Measurements from ENCODE around the gene NFKBIB. TPM values are rescaled to one million over a fixed set of nuclear protein-coding genes. Genes with fewer than 3 reads are reported as not detected.

Gene NFKBIB
- polyA plus RNA-seq, 3 donors, result 6.7 to 29.4 (median 9.0) TPM

DNA sequence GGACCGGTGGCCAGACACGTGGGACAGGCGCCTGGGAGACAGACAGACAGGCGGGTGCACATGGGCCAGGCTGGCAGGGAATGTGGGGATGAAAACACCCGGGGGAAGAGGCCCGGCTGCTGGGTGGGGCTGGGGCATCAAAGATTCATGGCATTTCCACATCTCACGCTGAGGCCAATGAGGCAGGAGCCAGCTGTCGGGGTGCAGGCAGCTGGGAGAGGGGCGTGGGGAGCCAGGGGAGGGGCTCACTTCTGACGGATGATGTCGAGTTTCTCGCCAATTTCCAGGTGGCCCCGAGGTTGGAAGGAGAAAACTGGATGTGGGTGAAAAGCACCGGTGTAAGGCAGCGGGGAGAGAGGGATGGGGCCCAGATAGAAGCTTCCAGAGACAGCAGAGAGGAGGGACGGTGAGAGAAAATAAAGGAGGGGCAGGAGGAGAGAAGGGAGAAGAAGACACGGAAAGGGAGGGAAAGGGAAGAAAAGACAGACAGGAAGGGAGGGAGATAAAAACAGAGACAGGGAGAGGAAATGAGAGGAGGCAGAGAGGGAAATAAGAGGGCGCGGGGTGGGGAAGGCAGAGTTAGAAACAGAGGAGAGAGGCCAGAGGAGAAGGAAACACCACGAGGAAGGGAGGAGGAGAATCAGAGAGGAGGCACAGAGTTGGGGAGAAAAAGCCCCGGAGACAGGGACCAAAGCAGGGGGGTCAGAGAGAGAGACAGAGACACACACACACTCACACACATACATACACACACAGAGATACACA is 20.2 kb downstream of the NFKBIB start:
- 82% methylated on average over 15 of the region's 21 CpGs for WGBS (ENCODE audit: insufficient coverage)
- H3K27ac Mint-ChIP-seq, result no peak overlapping the region
- peaks cover 0 to 2% (median 0%) of the 10 kb centered on the region in 3 donors for H3K27me3 Mint-ChIP-seq (ENCODE audit: low read depth in 3 of 3)
- intact Hi-C loops (cut with micrococcal nuclease), result loop anchor here in 1 of 2 donors (10.0 kb wide), 2 partner anchors 185 to 515 kb away; partner anchors contain the start of gene FAM98C
- peaks cover 0 to 4% (median 0%) of the 10 kb centered on the region in 7 donors for H3K9me3 Mint-ChIP-seq
- H3K4me1 Mint-ChIP-seq, result no peaks in the 10 kb centered on the region
- TF ChIP-seq, protein P1, sequence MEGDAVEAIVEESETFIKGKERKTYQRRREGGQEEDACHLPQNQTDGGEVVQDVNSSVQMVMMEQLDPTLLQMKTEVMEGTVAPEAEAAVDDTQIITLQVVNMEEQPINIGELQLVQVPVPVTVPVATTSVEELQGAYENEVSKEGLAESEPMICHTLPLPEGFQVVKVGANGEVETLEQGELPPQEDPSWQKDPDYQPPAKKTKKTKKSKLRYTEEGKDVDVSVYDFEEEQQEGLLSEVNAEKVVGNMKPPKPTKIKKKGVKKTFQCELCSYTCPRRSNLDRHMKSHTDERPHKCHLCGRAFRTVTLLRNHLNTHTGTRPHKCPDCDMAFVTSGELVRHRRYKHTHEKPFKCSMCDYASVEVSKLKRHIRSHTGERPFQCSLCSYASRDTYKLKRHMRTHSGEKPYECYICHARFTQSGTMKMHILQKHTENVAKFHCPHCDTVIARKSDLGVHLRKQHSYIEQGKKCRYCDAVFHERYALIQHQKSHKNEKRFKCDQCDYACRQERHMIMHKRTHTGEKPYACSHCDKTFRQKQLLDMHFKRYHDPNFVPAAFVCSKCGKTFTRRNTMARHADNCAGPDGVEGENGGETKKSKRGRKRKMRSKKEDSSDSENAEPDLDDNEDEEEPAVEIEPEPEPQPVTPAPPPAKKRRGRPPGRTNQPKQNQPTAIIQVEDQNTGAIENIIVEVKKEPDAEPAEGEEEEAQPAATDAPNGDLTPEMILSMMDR (IDR thresholded peaks at IDR 0.05), result no peak
- no peak overlapping the region for H3K4me3 Mint-ChIP-seq
- DNase-seq, result no peak
- Histone ChIP-seq H3K4me2 (replicated peaks; ENCODE audit: extremely low read depth, low read length, poor library complexity, severe bottlenecking) (no peak overlapping the region), H3K4me3 (replicated peaks in 1 of 3; ENCODE audit: low read depth in 2 of 3, low read length in 3 of 3) (no peak overlapping the region), H3K27ac (ENCODE audit: low read depth in 1 of 2, low read length in 2 of 2) (no peak overlapping the region), H2AFZ (ENCODE audit: insufficient read depth, low read depth, low read length, poor library complexity, severe bottlenecking) (no peak overlapping the region), H3K79me2 (ENCODE audit: insufficient read depth, low read length) (no peaks in the 10 kb centered on the region), H3K9ac (ENCODE audit: insufficient read depth, low read length, poor library complexity, severe bottlenecking) (no peak overlapping the region), H3K9me3 (replicated peaks in 1 of 2; ENCODE audit: control insufficient read depth in 1 of 2, insufficient read depth in 1 of 2, low read length in 2 of 2) (no peaks in the 10 kb centered on the region), H3K36me3 (replicated peaks in 1 of 2; ENCODE audit: control insufficient read depth in 1 of 2, insufficient read depth in 2 of 2, low read length in 2 of 2) (peaks cover 18 to 28% of the 10 kb centered on the region in 2 donors), H3K4me1 (ENCODE audit: control insufficient read depth in 1 of 2, insufficient read depth in 2 of 2, low read length in 2 of 2) (no peaks in the 10 kb centered on the region), H3K27me3 (ENCODE audit: control insufficient read depth in 2 of 2, insufficient read depth in 2 of 2, low read length in 2 of 2) (no peaks in the 10 kb centered on the region), H4K20me1 (ENCODE audit: insufficient read depth, low read length) (no peaks in the 10 kb centered on the region)
- H3K36me3 Mint-ChIP-seq, result peaks cover 25 to 35% of the 10 kb centered on the region in 2 donors

GRCh38 chr19:38920602-38921419 is 21.0 kb downstream of the NFKBIB start:
- Mint-ChIP-seq H3K4me1 (no peaks in the 10 kb centered on the region), H3K4me3 (no peak overlapping the region), H3K36me3 (peaks cover 31 to 43% of the 10 kb centered on the region in 2 donors), H3K27ac (no peak overlapping the region), H3K9me3 (peaks cover 0 to 4% (median 0%) of the 10 kb centered on the region in 7 donors), H3K27me3 (ENCODE audit: low read depth in 3 of 3) (peaks cover 0 to 2% (median 0%) of the 10 kb centered on the region in 3 donors)
- no peaks in the 10 kb centered on the region for H3K27me3 ChIP-seq (ENCODE audit: control insufficient read depth in 2 of 2, insufficient read depth in 2 of 2, low read length in 2 of 2)
- DNase-seq, result no peak
- 82% methylated on average over 12 of the region's 14 CpGs for WGBS (ENCODE audit: insufficient coverage)
- H4K20me1 ChIP-seq (ENCODE audit: insufficient read depth, low read length), result no peaks in the 10 kb centered on the region
- H2AFZ ChIP-seq (ENCODE audit: insufficient read depth, low read depth, low read length, poor library complexity, severe bottlenecking), result no peak overlapping the region
- H3K9me3 ChIP-seq (replicated peaks in 1 of 2; ENCODE audit: control insufficient read depth in 1 of 2, insufficient read depth in 1 of 2, low read length in 2 of 2), result no peaks in the 10 kb centered on the region
- TF ChIP-seq, protein P1 (IDR thresholded peaks at IDR 0.05), result no peak
- intact Hi-C loops (cut with micrococcal nuclease), result loop anchor here in 1 of 2 donors (10.0 kb wide), 2 partner anchors 186 to 516 kb away; partner anchors contain the start of gene FAM98C
- no peak overlapping the region for H3K4me2 ChIP-seq (replicated peaks; ENCODE audit: extremely low read depth, low read length, poor library complexity, severe bottlenecking)
- peaks cover 22 to 34% of the 10 kb centered on the region in 2 donors for H3K36me3 ChIP-seq (replicated peaks in 1 of 2; ENCODE audit: control insufficient read depth in 1 of 2, insufficient read depth in 2 of 2, low read length in 2 of 2)
- H3K4me1 ChIP-seq (ENCODE audit: control insufficient read depth in 1 of 2, insufficient read depth in 2 of 2, low read length in 2 of 2), result no peaks in the 10 kb centered on the region
- no peak overlapping the region for H3K4me3 ChIP-seq (replicated peaks in 1 of 3; ENCODE audit: low read depth in 2 of 3, low read length in 3 of 3)
- H3K27ac ChIP-seq (ENCODE audit: low read depth in 1 of 2, low read length in 2 of 2), result no peak overlapping the region
- no peak overlapping the region for H3K9ac ChIP-seq (ENCODE audit: insufficient read depth, low read length, poor library complexity, severe bottlenecking)
- H3K79me2 ChIP-seq (ENCODE audit: insufficient read depth, low read length), result no peaks in the 10 kb centered on the region

All from CD14-positive monocyte (primary cell).